ENCODE data around the gene EIF2B4. TPM values are rescaled to one million over a fixed set of nuclear protein-coding genes. Genes with fewer than 3 reads are reported as not detected.

Gene EIF2B4
- total and polyA plus RNA-seq, 4 donors = 19.6 to 55.4 (median 37.3) TPM

DNA sequence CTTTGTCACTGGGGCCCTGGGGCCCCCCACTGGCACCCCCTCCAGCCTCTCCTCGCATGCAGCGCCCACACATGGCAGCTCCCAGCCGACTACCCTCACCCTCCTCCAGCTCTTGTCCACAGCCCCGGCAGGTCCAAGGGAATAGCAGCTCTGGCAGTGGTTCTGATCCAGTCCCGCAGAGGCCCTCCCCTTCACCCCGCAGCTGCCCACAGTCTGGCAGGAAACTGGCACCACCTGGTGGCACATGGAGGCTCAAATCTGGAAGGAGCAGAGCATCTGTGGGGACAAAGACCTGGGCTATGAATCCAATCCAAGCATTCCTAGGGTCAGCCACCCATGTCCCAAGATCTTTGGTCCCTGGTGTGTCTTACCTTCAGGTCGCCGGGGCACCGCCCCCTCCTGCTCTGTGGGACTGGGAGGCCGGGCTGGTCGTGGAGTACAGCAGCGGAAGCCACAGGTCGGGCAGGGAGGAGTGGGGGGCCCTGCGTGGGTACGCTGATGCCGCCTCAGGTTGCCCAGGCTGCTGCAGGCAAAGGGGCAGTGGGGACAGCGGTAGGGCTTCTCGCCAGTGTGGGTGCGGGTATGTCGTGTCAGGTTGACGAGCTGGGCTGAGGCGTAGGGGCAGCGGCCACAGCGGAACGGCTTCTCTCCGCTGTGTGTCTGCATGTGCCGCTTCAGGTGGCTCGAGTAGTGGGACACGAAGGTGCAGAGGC, 8.1 kb upstream of the EIF2B4 start:
- no peak for DNase-seq

DNA sequence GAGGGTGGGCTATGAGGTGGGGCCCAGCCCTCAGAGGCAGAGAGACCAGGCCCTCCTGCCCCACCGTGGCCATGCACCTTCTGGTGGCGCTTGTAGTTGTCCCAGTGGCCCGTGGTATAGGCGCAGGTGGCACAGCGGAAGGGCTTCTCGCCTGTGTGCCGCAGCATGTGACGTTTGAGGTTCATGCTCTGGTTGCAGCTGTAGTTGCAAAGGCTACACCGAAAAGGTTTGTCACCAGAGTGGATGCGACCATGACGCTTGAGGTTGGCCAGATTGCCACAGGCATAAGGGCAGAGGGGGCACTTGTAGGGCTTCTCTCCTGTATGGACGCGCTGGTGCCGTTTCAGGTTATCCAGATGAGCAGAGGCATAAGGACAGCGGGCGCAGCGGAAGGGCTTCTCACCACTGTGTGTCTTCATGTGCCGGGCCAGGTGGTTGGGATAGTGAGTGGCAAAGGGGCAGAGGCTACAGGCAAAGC, 7.5 kb upstream of the EIF2B4 start:
- H3K4me1 ChIP-seq (ENCODE audit: control insufficient read depth in 5 of 5, insufficient read depth in 5 of 5, low read length in 5 of 5) = peaks cover 4 to 19% (median 5%) of the 10 kb centered on the region in 5 donors
- DNase-seq (no peak), ATAC-seq (ENCODE audit: insufficient read depth, low FRiP score) (no peak)
- no peaks in the 10 kb centered on the region for H3K9me3 ChIP-seq (ENCODE audit: control insufficient read depth in 4 of 4, insufficient read depth in 3 of 4, low read length in 3 of 4)
- TF ChIP-seq, protein P1, sequence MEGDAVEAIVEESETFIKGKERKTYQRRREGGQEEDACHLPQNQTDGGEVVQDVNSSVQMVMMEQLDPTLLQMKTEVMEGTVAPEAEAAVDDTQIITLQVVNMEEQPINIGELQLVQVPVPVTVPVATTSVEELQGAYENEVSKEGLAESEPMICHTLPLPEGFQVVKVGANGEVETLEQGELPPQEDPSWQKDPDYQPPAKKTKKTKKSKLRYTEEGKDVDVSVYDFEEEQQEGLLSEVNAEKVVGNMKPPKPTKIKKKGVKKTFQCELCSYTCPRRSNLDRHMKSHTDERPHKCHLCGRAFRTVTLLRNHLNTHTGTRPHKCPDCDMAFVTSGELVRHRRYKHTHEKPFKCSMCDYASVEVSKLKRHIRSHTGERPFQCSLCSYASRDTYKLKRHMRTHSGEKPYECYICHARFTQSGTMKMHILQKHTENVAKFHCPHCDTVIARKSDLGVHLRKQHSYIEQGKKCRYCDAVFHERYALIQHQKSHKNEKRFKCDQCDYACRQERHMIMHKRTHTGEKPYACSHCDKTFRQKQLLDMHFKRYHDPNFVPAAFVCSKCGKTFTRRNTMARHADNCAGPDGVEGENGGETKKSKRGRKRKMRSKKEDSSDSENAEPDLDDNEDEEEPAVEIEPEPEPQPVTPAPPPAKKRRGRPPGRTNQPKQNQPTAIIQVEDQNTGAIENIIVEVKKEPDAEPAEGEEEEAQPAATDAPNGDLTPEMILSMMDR (IDR thresholded peaks at IDR 0.05; ENCODE audit: control extremely low read depth, extremely low read depth) = no peak
- 91 to 92% methylated on average over 18 of the region's 18 CpGs for WGBS, 2 donors
- no peak overlapping the region for H3K4me3 ChIP-seq
- no peaks in the 10 kb centered on the region for H3K27me3 ChIP-seq (ENCODE audit: control insufficient read depth in 3 of 3, insufficient read depth in 3 of 3, low read length in 2 of 3)
- H3K27ac ChIP-seq (ENCODE audit: low read depth in 1 of 2, low read length in 1 of 2) = no peak overlapping the region
- H3K9ac ChIP-seq (ENCODE audit: insufficient read depth in 1 of 2, low read length in 2 of 2) = no peak overlapping the region
- peaks cover 16 to 59% (median 44%) of the 10 kb centered on the region in 4 donors for H3K36me3 ChIP-seq (ENCODE audit: control insufficient read depth in 4 of 4, insufficient read depth in 4 of 4, low read length in 4 of 4)

More for the DNA sequence above, 8.1 kb upstream of the EIF2B4 start:
- no peak overlapping the region for H3K4me3 ChIP-seq
- H3K9ac ChIP-seq (ENCODE audit: insufficient read depth in 1 of 2, low read length in 2 of 2) = no peak overlapping the region
- 87 to 88% methylated on average over 29 of the region's 29 CpGs for WGBS, 2 donors
- ATAC-seq (ENCODE audit: insufficient read depth, low FRiP score) = no peak
- TF ChIP-seq, protein P1 (IDR thresholded peaks at IDR 0.05; ENCODE audit: control extremely low read depth, extremely low read depth) = no peak
- H3K27ac ChIP-seq (ENCODE audit: low read depth in 1 of 2, low read length in 1 of 2) = no peak overlapping the region
- no peaks in the 10 kb centered on the region for H3K27me3 ChIP-seq (ENCODE audit: control insufficient read depth in 3 of 3, insufficient read depth in 3 of 3, low read length in 2 of 3)
- no peaks in the 10 kb centered on the region for H3K9me3 ChIP-seq (ENCODE audit: control insufficient read depth in 4 of 4, insufficient read depth in 3 of 4, low read length in 3 of 4)
- H3K36me3 ChIP-seq (ENCODE audit: control insufficient read depth in 4 of 4, insufficient read depth in 4 of 4, low read length in 4 of 4) = peaks cover 16 to 56% (median 40%) of the 10 kb centered on the region in 4 donors
- peaks cover 4 to 19% (median 5%) of the 10 kb centered on the region in 5 donors for H3K4me1 ChIP-seq (ENCODE audit: control insufficient read depth in 5 of 5, insufficient read depth in 5 of 5, low read length in 5 of 5)

DNA sequence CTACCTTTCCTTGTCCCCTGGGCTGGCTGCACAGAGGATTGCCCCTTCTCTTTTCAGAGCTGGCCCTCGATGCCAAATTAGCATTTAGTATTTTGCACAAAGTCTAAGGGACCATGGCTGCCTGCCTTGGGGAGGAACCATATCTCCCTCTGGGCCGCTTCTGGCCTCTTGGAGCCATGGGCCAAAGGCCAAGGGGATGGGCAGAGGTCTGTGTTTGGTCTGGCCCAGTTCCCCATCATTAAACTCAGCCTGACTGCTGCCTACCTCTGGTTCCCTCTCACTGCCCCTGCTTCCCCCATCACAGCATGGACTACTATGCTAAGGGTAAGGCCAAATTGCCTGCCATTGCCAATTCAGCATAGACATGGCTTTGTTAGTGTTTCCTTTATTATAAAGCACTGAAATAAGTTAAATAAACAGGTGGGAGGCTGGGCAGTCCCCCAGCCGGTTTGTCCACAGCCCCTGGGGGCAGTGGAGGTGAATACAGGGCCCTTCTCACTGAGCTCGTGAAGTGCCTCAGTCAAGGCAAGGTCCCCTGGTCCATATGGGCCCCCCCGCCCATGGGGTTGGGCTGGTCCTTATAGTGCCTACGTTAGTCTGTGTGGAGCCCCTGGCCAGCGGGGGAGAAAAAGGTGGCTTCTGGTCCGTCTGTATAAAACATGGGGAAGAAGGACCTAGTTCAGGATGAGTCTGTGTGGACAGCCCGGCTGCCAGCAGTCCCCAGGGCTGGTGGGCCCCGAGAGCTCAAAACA, 6.9 kb upstream of the EIF2B4 start:
- Histone ChIP-seq H3K4me1 (ENCODE audit: control insufficient read depth in 5 of 5, insufficient read depth in 5 of 5, low read length in 5 of 5) (peaks cover 4 to 19% (median 10%) of the 10 kb centered on the region in 5 donors), H3K9me3 (ENCODE audit: control insufficient read depth in 4 of 4, insufficient read depth in 3 of 4, low read length in 3 of 4) (no peaks in the 10 kb centered on the region), H3K36me3 (ENCODE audit: control insufficient read depth in 4 of 4, insufficient read depth in 4 of 4, low read length in 4 of 4) (peaks cover 16 to 55% (median 47%) of the 10 kb centered on the region in 4 donors), H3K4me3 (no peak overlapping the region), H3K27me3 (ENCODE audit: control insufficient read depth in 3 of 3, insufficient read depth in 3 of 3, low read length in 2 of 3) (no peaks in the 10 kb centered on the region), H3K9ac (ENCODE audit: insufficient read depth in 1 of 2, low read length in 2 of 2) (no peak overlapping the region), H3K27ac (ENCODE audit: low read depth in 1 of 2, low read length in 1 of 2) (no peak overlapping the region)
- no peak for DNase-seq
- TF ChIP-seq, protein P1 (IDR thresholded peaks at IDR 0.05; ENCODE audit: control extremely low read depth, extremely low read depth) = no peak
- 72 to 82% methylated on average over 10 of the region's 10 CpGs for WGBS, 2 donors
- no peak for ATAC-seq (ENCODE audit: insufficient read depth, low FRiP score)
